Stimulated activated memory B cell treated with anti-CD40 and anti-IgM and Interleukin-4, amounts not matched to agents 10 μg/mL and 1 μg/mL and 100 μg/mL, for 72 hours (primary cell): Measurements from ENCODE around the gene ABHD12B.
A peak's percentile ranks its signal among the peaks of the same experiment; 100 is the strongest.
"Not testable (repeated sequence)": the region's sequence is repeated elsewhere in the genome, so short reads cannot be mapped to it uniquely, and the experiment has no call there.

Experiments used
- ATAC-seq: fragments of 150-1000 bp; cut with Tn5 transposase; 2 replicates; pipeline ENCODE4 v1.10.0; 2021
- H3K27ac Mint-ChIP-seq: one replicate; pipeline ENCODE4 v1.8.0; 2022; ENCODE audit warnings: mild to moderate bottlenecking, mixed read lengths
- H3K27me3 Mint-ChIP-seq: one replicate; pipeline ENCODE4 v1.8.0; 2022; ENCODE audit warnings: mixed read lengths
- H3K36me3 Mint-ChIP-seq: one replicate; pipeline ENCODE4 v1.8.0; 2022; ENCODE audit warnings: mixed read lengths
- H3K4me1 Mint-ChIP-seq: one replicate; pipeline ENCODE4 v1.8.0; 2022; ENCODE audit warnings: mixed read lengths
- H3K4me3 Mint-ChIP-seq: one replicate; pipeline ENCODE4 v1.8.0; 2022; ENCODE audit warnings: mild to moderate bottlenecking, moderate library complexity, mixed read lengths
- H3K9me3 Mint-ChIP-seq: one replicate; pipeline ENCODE4 v1.8.0; 2022; ENCODE audit warnings: mixed read lengths

ABHD12B gene

GRCh38 chr14:50860478-50861086, 11.3 kb upstream of the ABHD12B start:
- ATAC-seq: peak; percentile 78

GRCh38 chr14:50862036-50862570, 9.8 kb upstream of the ABHD12B start:
- Mint-ChIP-seq H3K4me1 (peaks cover 11% of the 10 kb centered on the region), H3K27ac (no peak overlapping the region), H3K27me3 (peaks cover 7% of the 10 kb centered on the region), H3K36me3 (no peaks in the 10 kb centered on the region), H3K9me3 (no peaks in the 10 kb centered on the region), H3K4me3 (no peak overlapping the region)
- no peak for ATAC-seq

More at GRCh38 chr14:50860478-50861086, 11.3 kb upstream of the ABHD12B start:
- Mint-ChIP-seq H3K4me3 (peak overlapping the region; percentile 84), H3K36me3 (no peaks in the 10 kb centered on the region), H3K9me3 (no peaks in the 10 kb centered on the region), H3K27ac (peak overlapping the region; percentile 80), H3K27me3 (no peaks in the 10 kb centered on the region), H3K4me1 (peaks cover 11% of the 10 kb centered on the region)

GRCh38 chr14:50864237-50864636, 7.6 kb upstream of the ABHD12B start:
- Mint-ChIP-seq H3K4me3 (no peak overlapping the region), H3K9me3 (no peaks in the 10 kb centered on the region), H3K4me1 (peaks cover 9% of the 10 kb centered on the region), H3K27ac (no peak overlapping the region), H3K36me3 (no peaks in the 10 kb centered on the region), H3K27me3 (peaks cover 28% of the 10 kb centered on the region)
- ATAC-seq: no peak

GRCh38 chr14:50864946-50865345, 6.9 kb upstream of the ABHD12B start:
- Mint-ChIP-seq H3K4me3 (no peak overlapping the region), H3K27ac (no peak overlapping the region), H3K27me3 (peaks cover 35% of the 10 kb centered on the region), H3K36me3 (no peaks in the 10 kb centered on the region), H3K9me3 (no peaks in the 10 kb centered on the region), H3K4me1 (peaks cover 5% of the 10 kb centered on the region)
- ATAC-seq: no peak

GRCh38 chr14:50865391-50866076, 6.3 kb upstream of the ABHD12B start:
- Mint-ChIP-seq H3K9me3 (no peaks in the 10 kb centered on the region), H3K4me1 (peaks cover 6% of the 10 kb centered on the region), H3K4me3 (no peak overlapping the region), H3K36me3 (no peaks in the 10 kb centered on the region), H3K27me3 (peaks cover 41% of the 10 kb centered on the region), H3K27ac (no peak overlapping the region)
- ATAC-seq: no peak

- no peaks in the 10 kb centered on the region for H3K36me3 Mint-ChIP-seq
- ATAC-seq: no peak
- H3K27me3 Mint-ChIP-seq: peaks cover 69% of the 10 kb centered on the region
- peaks cover 45% of the 10 kb centered on the region for H3K4me1 Mint-ChIP-seq
- no peak overlapping the region for H3K4me3 Mint-ChIP-seq
- H3K9me3 Mint-ChIP-seq: no peaks in the 10 kb centered on the region
- H3K27ac Mint-ChIP-seq: no peak overlapping the region
Measured at GRCh38 chr14:50871228-50871627, 625 bp upstream of the ABHD12B start.

- ATAC-seq: no peak
- H3K9me3 Mint-ChIP-seq: no peaks in the 10 kb centered on the region
- peaks cover 49% of the 10 kb centered on the region for H3K27me3 Mint-ChIP-seq
- H3K4me1 Mint-ChIP-seq: peaks cover 47% of the 10 kb centered on the region
- H3K4me3 Mint-ChIP-seq: no peak overlapping the region
- H3K27ac Mint-ChIP-seq: peak overlapping the region; percentile 40
- no peaks in the 10 kb centered on the region for H3K36me3 Mint-ChIP-seq
Measured at GRCh38 chr14:50874757-50875156, 2.9 kb downstream of the ABHD12B start.

GRCh38 chr14:50875359-50876070, 3.7 kb downstream of the ABHD12B start:
- Mint-ChIP-seq H3K36me3 (no peaks in the 10 kb centered on the region), H3K4me1 (peaks cover 40% of the 10 kb centered on the region), H3K4me3 (no peak overlapping the region), H3K9me3 (no peaks in the 10 kb centered on the region), H3K27me3 (peaks cover 49% of the 10 kb centered on the region), H3K27ac (peak overlapping the region; percentile 40)
- ATAC-seq: peak; percentile 98

GRCh38 chr14:50882932-50883826, 11.3 kb downstream of the ABHD12B start:
- ATAC-seq: no peak

GRCh38 chr14:50883827-50884197, 12.0 kb downstream of the ABHD12B start:
- H3K27me3 Mint-ChIP-seq: peaks cover 57% of the 10 kb centered on the region
- no peaks in the 10 kb centered on the region for H3K4me1 Mint-ChIP-seq

More at GRCh38 chr14:50882932-50883826, 11.3 kb downstream of the ABHD12B start:
- no peaks in the 10 kb centered on the region for H3K36me3 Mint-ChIP-seq
- H3K27ac Mint-ChIP-seq: no peak overlapping the region
- H3K4me3 Mint-ChIP-seq: no peak overlapping the region
- no peaks in the 10 kb centered on the region for H3K9me3 Mint-ChIP-seq
- H3K4me1 Mint-ChIP-seq: no peaks in the 10 kb centered on the region
- peaks cover 57% of the 10 kb centered on the region for H3K27me3 Mint-ChIP-seq

GRCh38 chr14:50887476-50887875, 15.6 kb downstream of the ABHD12B start:
- Mint-ChIP-seq H3K27ac (no peak overlapping the region), H3K4me3 (no peak overlapping the region), H3K36me3 (no peaks in the 10 kb centered on the region), H3K9me3 (no peaks in the 10 kb centered on the region), H3K4me1 (no peaks in the 10 kb centered on the region), H3K27me3 (peaks cover 34% of the 10 kb centered on the region)
- no peak for ATAC-seq

More at GRCh38 chr14:50883827-50884197, 12.0 kb downstream of the ABHD12B start:
- no peak overlapping the region for H3K4me3 Mint-ChIP-seq
- H3K36me3 Mint-ChIP-seq: no peaks in the 10 kb centered on the region
- ATAC-seq: no peak
- H3K9me3 Mint-ChIP-seq: no peaks in the 10 kb centered on the region
- H3K27ac Mint-ChIP-seq: no peak overlapping the region

- Mint-ChIP-seq H3K4me3 (no peak overlapping the region), H3K9me3 (no peaks in the 10 kb centered on the region), H3K36me3 (no peaks in the 10 kb centered on the region), H3K27ac (no peak overlapping the region), H3K27me3 (peaks cover 29% of the 10 kb centered on the region), H3K4me1 (no peaks in the 10 kb centered on the region)
- ATAC-seq: no peak
Measured at GRCh38 chr14:50892255-50892654, 20.4 kb downstream of the ABHD12B start.

- not testable (repeated sequence) for H3K4me3 Mint-ChIP-seq, H3K36me3 Mint-ChIP-seq, ATAC-seq, H3K9me3 Mint-ChIP-seq, H3K4me1 Mint-ChIP-seq, H3K27ac Mint-ChIP-seq
- H3K27me3 Mint-ChIP-seq: peaks cover 44% of the 10 kb centered on the region
Measured at GRCh38 chr14:50896421-50896820, 24.6 kb downstream of the ABHD12B start.

- not testable (repeated sequence) for H3K4me3 Mint-ChIP-seq, H3K9me3 Mint-ChIP-seq, H3K4me1 Mint-ChIP-seq, ATAC-seq, H3K27ac Mint-ChIP-seq, H3K36me3 Mint-ChIP-seq
- peaks cover 44% of the 10 kb centered on the region for H3K27me3 Mint-ChIP-seq
Measured at GRCh38 chr14:50897005-50897404, 25.2 kb downstream of the ABHD12B start.
